PC-9 (cell line): ENCODE measurements around the gene PGBD5.

Experiments
- EZH2 ChIP-seq: fragments of 200-600 bp; sonication (generic); IDR thresholded peaks from 2 replicates; pipeline ENCODE4 v1.8.0; 2017; ENCODE audit warnings: antibody characterized with exemption, low read depth
- TF ChIP-seq, protein P1 (sequence below): fragments of 200-600 bp; sonication (generic); conservative IDR thresholded peaks from 2 replicates; pipeline ENCODE4 v1.6.1; 2017; ENCODE audit warnings: mixed run types, antibody characterized with exemption, mild to moderate bottlenecking, moderate library complexity

- TF ChIP-seq EZH2, result no peak
- TF ChIP-seq, protein P1, sequence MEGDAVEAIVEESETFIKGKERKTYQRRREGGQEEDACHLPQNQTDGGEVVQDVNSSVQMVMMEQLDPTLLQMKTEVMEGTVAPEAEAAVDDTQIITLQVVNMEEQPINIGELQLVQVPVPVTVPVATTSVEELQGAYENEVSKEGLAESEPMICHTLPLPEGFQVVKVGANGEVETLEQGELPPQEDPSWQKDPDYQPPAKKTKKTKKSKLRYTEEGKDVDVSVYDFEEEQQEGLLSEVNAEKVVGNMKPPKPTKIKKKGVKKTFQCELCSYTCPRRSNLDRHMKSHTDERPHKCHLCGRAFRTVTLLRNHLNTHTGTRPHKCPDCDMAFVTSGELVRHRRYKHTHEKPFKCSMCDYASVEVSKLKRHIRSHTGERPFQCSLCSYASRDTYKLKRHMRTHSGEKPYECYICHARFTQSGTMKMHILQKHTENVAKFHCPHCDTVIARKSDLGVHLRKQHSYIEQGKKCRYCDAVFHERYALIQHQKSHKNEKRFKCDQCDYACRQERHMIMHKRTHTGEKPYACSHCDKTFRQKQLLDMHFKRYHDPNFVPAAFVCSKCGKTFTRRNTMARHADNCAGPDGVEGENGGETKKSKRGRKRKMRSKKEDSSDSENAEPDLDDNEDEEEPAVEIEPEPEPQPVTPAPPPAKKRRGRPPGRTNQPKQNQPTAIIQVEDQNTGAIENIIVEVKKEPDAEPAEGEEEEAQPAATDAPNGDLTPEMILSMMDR, result no peak
Measured at GRCh38 chr1:230416430-230416829, 9.7 kb downstream of the PGBD5 start.
